Ishikawa (cell line): ENCODE measurements around the gene ZBTB16.

ENCODE experiments used
- EP300 ChIP-seq: IDR thresholded peaks from 2 replicates; pipeline ENCODE4 v1.6.1; 2012; ENCODE audit warnings: borderline replicate concordance
- FOXM1 ChIP-seq: IDR thresholded peaks from 2 replicates; pipeline ENCODE4 v1.6.1; 2012; ENCODE audit warnings: low read depth, borderline replicate concordance
- TAF1 ChIP-seq: IDR thresholded peaks from 2 replicates; pipeline ENCODE4 v1.6.1; 2012; ENCODE audit warnings: low read depth, mild to moderate bottlenecking
- YY1 ChIP-seq: IDR thresholded peaks from 2 replicates; pipeline ENCODE4 v1.6.1; 2012; ENCODE audit warnings: low read depth
- TF ChIP-seq, protein P1 (sequence below): IDR thresholded peaks from 2 replicates; pipeline ENCODE4 v1.6.1; 2012

DNA sequence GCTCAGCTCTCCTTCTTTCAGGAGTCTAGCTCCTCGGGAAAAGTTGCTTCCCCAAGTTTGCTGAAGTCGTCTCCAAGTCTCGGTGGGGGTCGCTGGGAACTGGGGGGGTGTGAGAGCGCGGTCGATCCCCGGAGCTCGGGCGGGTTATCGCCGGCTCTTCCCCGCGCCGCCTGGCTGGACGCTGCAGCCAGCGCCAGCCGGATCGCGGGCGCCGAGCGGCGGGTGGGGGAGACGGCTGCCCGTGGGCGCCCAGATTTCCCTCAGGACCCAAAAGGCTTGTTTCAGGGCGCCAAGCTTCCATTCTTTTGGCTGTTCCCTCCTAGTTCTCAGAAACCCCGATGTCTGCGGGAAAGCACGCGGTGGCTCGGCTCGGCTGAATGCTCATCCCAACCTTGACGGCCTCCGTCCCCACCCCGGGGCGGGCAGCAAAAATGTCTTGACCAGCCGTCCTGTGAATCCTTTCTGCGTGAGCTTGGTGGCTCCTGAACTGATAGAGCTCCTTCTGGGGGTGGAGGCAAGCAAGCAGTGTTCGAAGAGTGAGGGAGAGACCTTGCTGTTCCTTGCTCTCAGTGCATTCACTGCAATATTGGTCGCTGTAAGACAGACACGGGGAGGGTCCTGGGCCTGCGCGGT is 1.7 kb downstream of the ZBTB16 start:
- TF ChIP-seq EP300 (no peak), FOXM1 (no peak), YY1 (no peak), TAF1 (no peak)
- TF ChIP-seq, protein P1, sequence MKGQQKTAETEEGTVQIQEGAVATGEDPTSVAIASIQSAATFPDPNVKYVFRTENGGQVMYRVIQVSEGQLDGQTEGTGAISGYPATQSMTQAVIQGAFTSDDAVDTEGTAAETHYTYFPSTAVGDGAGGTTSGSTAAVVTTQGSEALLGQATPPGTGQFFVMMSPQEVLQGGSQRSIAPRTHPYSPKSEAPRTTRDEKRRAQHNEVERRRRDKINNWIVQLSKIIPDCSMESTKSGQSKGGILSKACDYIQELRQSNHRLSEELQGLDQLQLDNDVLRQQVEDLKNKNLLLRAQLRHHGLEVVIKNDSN: no peak
